Ovary (tissue), 3 donors: ENCODE data around the gene RTP3.

ENCODE experiments used
- CTCF ChIP-seq, 3 donors: fragments of 450-650 bp in 2 of 3; fragments of 200-600 bp in 1 of 3; IDR thresholded peaks; one replicate each; pipeline versions ENCODE4 v1.5.1 to v1.8.0; 2016 to 2022; ENCODE audit warnings: antibody characterized with exemption in 3 of 3, mild to moderate bottlenecking in 1 of 3
- POLR2A ChIP-seq: fragments of 450-650 bp; IDR thresholded peaks from one replicate; pipeline ENCODE4 v1.6.1; 2017; ENCODE audit warnings: antibody characterized with exemption, mild to moderate bottlenecking, moderate library complexity
- donor health status: DM: no; HTN: no; CAD: no.

GRCh38 chr3:46462511-46462910, 35.3 kb upstream of the RTP3 start:
- no peak for TF ChIP-seq CTCF (IDR thresholded peaks at IDR 0.05)
- TF ChIP-seq POLR2A = no peak
